ENCODE measurements around the gene PRSS22.

Gene PRSS22

GRCh38 chr16:2811703-2812471, 46.1 kb downstream of the PRSS22 start:
- H3K27me3 ChIP-seq (ENCODE audit: low read length) = no peaks in the 10 kb centered on the region
- H3K36me3 ChIP-seq (ENCODE audit: low read length) = no peaks in the 10 kb centered on the region
- no peak for TF ChIP-seq CTCF (IDR thresholded peaks at IDR 0.05; ENCODE audit: insufficient read depth, low read length, poor library complexity, severe bottlenecking)
- TF ChIP-seq EZH2phosphoT487 (conservative IDR thresholded peaks at IDR 0.05; ENCODE audit: low read length) = no peak
- H3K9ac ChIP-seq (ENCODE audit: low read length) = no peak overlapping the region
- H3F3A ChIP-seq (ENCODE audit: insufficient read depth) = no peaks in the 10 kb centered on the region
- H3K27ac ChIP-seq (ENCODE audit: low read depth, low read length) = no peak overlapping the region
- H3K9me2 ChIP-seq (replicated peaks; ENCODE audit: insufficient read depth, low read length) = no peaks in the 10 kb centered on the region
- no peaks in the 10 kb centered on the region for H4K20me1 ChIP-seq (ENCODE audit: low read depth, low read length)
- no peak overlapping the region for H3K4me3 ChIP-seq (ENCODE audit: insufficient read depth, low read length, poor library complexity, severe bottlenecking)
- H3K79me2 ChIP-seq (ENCODE audit: insufficient read depth, low read length) = no peaks in the 10 kb centered on the region
- no peak overlapping the region for H2AFZ ChIP-seq (ENCODE audit: low read depth, low read length, severe bottlenecking)
- no peaks in the 10 kb centered on the region for H3K9me3 ChIP-seq (ENCODE audit: insufficient read depth, low read length)
- no peak overlapping the region for H3K4me2 ChIP-seq (ENCODE audit: low read depth, low read length, poor library complexity, severe bottlenecking)

- Histone ChIP-seq H3K79me2 (ENCODE audit: insufficient read depth, low read length) (no peaks in the 10 kb centered on the region), H4K20me1 (ENCODE audit: low read depth, low read length) (no peaks in the 10 kb centered on the region), H2AFZ (ENCODE audit: low read depth, low read length, severe bottlenecking) (no peak overlapping the region), H3K27me3 (ENCODE audit: low read length) (no peaks in the 10 kb centered on the region), H3K9me2 (replicated peaks; ENCODE audit: insufficient read depth, low read length) (no peaks in the 10 kb centered on the region), H3K4me2 (ENCODE audit: low read depth, low read length, poor library complexity, severe bottlenecking) (no peak overlapping the region), H3F3A (ENCODE audit: insufficient read depth) (no peaks in the 10 kb centered on the region), H3K27ac (ENCODE audit: low read depth, low read length) (no peak overlapping the region), H3K4me3 (ENCODE audit: insufficient read depth, low read length, poor library complexity, severe bottlenecking) (no peak overlapping the region), H3K9ac (ENCODE audit: low read length) (no peak overlapping the region), H3K36me3 (ENCODE audit: low read length) (no peaks in the 10 kb centered on the region), H3K9me3 (ENCODE audit: insufficient read depth, low read length) (no peaks in the 10 kb centered on the region)
- TF ChIP-seq EZH2phosphoT487 (conservative IDR thresholded peaks at IDR 0.05; ENCODE audit: low read length) = no peak
- TF ChIP-seq CTCF (IDR thresholded peaks at IDR 0.05; ENCODE audit: insufficient read depth, low read length, poor library complexity, severe bottlenecking) = no peak
Observed at GRCh38 chr16:2810651-2811050, 47.3 kb downstream of the PRSS22 start.

GRCh38 chr16:2809149-2809760, 48.7 kb downstream of the PRSS22 start:
- H3F3A ChIP-seq (ENCODE audit: insufficient read depth) = no peaks in the 10 kb centered on the region
- no peak overlapping the region for H3K4me2 ChIP-seq (ENCODE audit: low read depth, low read length, poor library complexity, severe bottlenecking)
- TF ChIP-seq EZH2phosphoT487 (conservative IDR thresholded peaks at IDR 0.05; ENCODE audit: low read length) (no peak), CTCF (IDR thresholded peaks at IDR 0.05; ENCODE audit: insufficient read depth, low read length, poor library complexity, severe bottlenecking) (no peak)
- no peaks in the 10 kb centered on the region for H3K9me2 ChIP-seq (replicated peaks; ENCODE audit: insufficient read depth, low read length)
- H4K20me1 ChIP-seq (ENCODE audit: low read depth, low read length) = no peaks in the 10 kb centered on the region
- no peak overlapping the region for H3K27ac ChIP-seq (ENCODE audit: low read depth, low read length)
- H2AFZ ChIP-seq (ENCODE audit: low read depth, low read length, severe bottlenecking) = no peak overlapping the region
- no peaks in the 10 kb centered on the region for H3K27me3 ChIP-seq (ENCODE audit: low read length)
- H3K36me3 ChIP-seq (ENCODE audit: low read length) = no peaks in the 10 kb centered on the region
- H3K9me3 ChIP-seq (ENCODE audit: insufficient read depth, low read length) = no peaks in the 10 kb centered on the region
- no peak overlapping the region for H3K4me3 ChIP-seq (ENCODE audit: insufficient read depth, low read length, poor library complexity, severe bottlenecking)
- no peak overlapping the region for H3K9ac ChIP-seq (ENCODE audit: low read length)
- no peaks in the 10 kb centered on the region for H3K79me2 ChIP-seq (ENCODE audit: insufficient read depth, low read length)

Data from SU-DHL-6 (cell line).